Measurements from ENCODE around the gene MCTP1.

The MCTP1 gene

DNA sequence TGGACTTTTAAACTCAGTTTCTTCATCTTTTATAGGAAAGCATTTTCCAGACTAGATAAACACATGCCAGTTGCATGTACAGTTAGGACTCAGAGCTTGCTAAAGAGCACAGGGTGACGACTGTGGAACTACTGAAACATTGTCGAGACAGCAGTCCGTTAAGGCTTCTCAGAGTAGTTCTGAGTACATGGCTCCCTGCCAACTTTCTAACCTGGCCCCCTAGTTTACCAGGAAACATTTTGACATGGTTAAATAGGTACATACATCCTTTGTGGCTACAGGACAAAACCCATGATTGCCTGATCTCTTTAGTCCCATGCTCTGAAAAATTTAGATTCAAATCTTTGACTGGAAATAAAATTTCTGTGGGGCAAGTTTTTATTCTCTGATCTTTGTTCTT lies 536.7 kb downstream of the MCTP1 start:
- H3K27me3 ChIP-seq (ENCODE audit: low read depth, low read length): no peaks in the 10 kb centered on the region
- no peaks in the 10 kb centered on the region for H3K4me1 ChIP-seq (ENCODE audit: control insufficient read depth in 1 of 2, insufficient read depth in 2 of 2, low read length in 2 of 2)
- no peak overlapping the region for H3K4me3 ChIP-seq (ENCODE audit: low read depth in 1 of 2, low read length in 2 of 2)
- no peaks in the 10 kb centered on the region for H3K9me3 ChIP-seq (ENCODE audit: control insufficient read depth in 1 of 2, low read length in 2 of 2)
- no peak overlapping the region for H3K27ac ChIP-seq (ENCODE audit: low read length)
- H3K36me3 ChIP-seq (ENCODE audit: control insufficient read depth in 1 of 2, insufficient read depth in 2 of 2, low read length in 2 of 2): no peaks in the 10 kb centered on the region

DNA sequence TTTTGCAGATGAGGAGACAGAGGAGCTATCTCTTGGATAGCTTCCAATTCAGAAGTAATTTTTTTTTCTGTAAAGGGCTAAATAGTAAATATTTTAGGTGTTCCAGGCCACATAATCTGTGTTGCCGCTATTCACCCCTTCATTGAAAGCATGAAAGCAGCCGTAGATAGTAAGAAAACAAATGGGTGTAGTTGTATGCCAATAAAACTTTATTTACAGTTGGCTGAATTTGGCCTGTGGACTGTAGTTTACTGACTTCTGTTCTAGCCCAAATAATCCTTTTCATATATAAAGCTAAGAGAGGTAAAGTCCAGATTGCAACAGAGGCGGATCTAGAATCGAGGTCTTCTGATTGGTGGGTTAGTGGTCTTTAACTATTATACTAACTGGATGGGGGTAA lies 537.5 kb downstream of the MCTP1 start:
- H3K9me3 ChIP-seq (ENCODE audit: control insufficient read depth in 1 of 2, low read length in 2 of 2): no peaks in the 10 kb centered on the region
- no peaks in the 10 kb centered on the region for H3K4me1 ChIP-seq (ENCODE audit: control insufficient read depth in 1 of 2, insufficient read depth in 2 of 2, low read length in 2 of 2)
- no peaks in the 10 kb centered on the region for H3K27me3 ChIP-seq (ENCODE audit: low read depth, low read length)
- no peak overlapping the region for H3K4me3 ChIP-seq (ENCODE audit: low read depth in 1 of 2, low read length in 2 of 2)
- no peak overlapping the region for H3K27ac ChIP-seq (ENCODE audit: low read length)
- no peaks in the 10 kb centered on the region for H3K36me3 ChIP-seq (ENCODE audit: control insufficient read depth in 1 of 2, insufficient read depth in 2 of 2, low read length in 2 of 2)

DNA sequence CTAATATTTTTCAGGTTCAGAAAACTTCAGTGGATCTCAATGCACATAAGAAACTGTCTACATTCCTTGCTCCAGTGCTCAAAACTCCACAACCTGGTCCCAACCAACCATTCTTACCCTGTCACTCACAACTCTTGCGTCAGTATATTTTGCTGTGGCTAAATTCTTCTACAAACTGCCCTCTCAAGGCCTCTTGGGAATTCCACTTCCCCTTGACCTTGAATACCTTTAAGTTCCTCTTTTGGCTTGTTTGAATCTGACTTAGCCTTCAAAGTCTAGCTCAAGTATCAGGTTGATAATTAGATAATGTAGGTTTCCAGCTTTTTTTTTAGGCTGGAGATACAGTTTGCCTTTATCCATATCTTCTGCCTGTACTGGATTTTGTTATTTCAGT lies 538.2 kb downstream of the MCTP1 start:
- H3K27ac ChIP-seq (ENCODE audit: low read length): no peak overlapping the region
- H3K27me3 ChIP-seq (ENCODE audit: low read depth, low read length): no peaks in the 10 kb centered on the region
- H3K4me3 ChIP-seq (ENCODE audit: low read depth in 1 of 2, low read length in 2 of 2): no peak overlapping the region
- no peaks in the 10 kb centered on the region for H3K36me3 ChIP-seq (ENCODE audit: control insufficient read depth in 1 of 2, insufficient read depth in 2 of 2, low read length in 2 of 2)
- no peaks in the 10 kb centered on the region for H3K4me1 ChIP-seq (ENCODE audit: control insufficient read depth in 1 of 2, insufficient read depth in 2 of 2, low read length in 2 of 2)
- no peaks in the 10 kb centered on the region for H3K9me3 ChIP-seq (ENCODE audit: control insufficient read depth in 1 of 2, low read length in 2 of 2)

DNA sequence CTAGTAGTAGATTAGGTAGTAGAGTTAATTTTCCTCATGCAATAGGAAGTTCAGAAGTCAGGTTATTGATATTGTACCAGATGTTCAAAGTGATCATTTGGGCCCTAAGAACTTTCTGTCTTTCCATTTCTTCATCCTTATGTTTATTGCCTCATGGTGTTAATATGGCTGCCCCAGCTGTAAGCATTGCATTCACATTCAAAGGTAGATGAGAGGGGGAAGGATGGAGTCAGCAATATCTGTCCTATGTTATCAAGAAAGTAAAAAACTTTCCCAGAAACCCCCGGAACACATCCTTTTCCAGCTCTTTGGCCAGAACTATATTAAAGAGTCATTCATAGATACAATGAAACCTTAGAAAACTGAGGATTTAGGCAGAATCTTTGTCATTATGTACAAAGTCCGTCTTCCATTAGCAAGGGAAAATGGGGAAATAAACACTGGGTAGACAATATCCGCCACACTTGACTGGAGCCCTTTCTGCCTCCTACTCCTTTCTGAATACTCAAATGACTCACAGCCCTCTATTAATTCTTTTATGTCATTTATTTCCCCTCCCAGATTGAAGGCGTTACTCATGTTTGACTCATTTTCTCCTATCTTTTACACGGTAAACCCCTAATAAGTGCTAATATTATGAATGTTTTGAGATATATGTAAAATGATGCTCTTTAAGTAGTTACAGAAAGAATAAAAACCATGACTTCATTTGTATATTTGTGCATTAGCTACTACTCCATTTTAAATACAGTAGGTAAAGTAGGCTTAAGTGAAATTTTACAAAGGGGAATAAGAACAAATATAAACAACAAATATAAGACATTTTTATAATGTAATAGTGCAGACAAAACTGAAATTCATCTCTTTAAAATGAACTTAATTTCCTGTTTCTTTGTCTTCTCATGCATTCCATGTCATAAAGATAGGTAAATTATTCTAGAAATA lies 538.8 kb downstream of the MCTP1 start:
- Histone ChIP-seq H3K9me3 (ENCODE audit: control insufficient read depth in 1 of 2, low read length in 2 of 2) (no peaks in the 10 kb centered on the region), H3K27ac (ENCODE audit: low read length) (no peak overlapping the region), H3K36me3 (ENCODE audit: control insufficient read depth in 1 of 2, insufficient read depth in 2 of 2, low read length in 2 of 2) (no peaks in the 10 kb centered on the region), H3K4me1 (ENCODE audit: control insufficient read depth in 1 of 2, insufficient read depth in 2 of 2, low read length in 2 of 2) (no peaks in the 10 kb centered on the region), H3K4me3 (ENCODE audit: low read depth in 1 of 2, low read length in 2 of 2) (no peak overlapping the region), H3K27me3 (ENCODE audit: low read depth, low read length) (no peaks in the 10 kb centered on the region)

DNA sequence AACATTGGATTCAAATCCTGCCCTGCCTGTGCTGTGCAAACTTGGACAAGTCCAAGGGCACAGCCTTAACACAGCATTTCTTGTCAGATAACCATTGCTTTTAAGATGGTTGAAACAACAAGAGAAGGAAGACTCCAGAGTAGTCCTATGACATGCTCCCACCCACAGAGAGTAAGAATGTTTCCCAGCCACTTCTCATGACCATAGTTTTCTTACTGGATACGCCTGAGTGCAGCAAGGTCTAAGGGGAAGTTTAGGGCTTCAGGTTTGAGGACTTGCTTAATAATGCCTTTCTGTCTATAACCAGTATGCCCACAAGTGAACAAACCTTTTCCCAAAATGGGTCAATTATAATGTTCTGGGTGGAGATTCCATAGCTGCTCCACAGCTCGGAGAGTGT lies 540.0 kb downstream of the MCTP1 start:
- Histone ChIP-seq H3K4me1 (ENCODE audit: control insufficient read depth in 1 of 2, insufficient read depth in 2 of 2, low read length in 2 of 2) (no peaks in the 10 kb centered on the region), H3K27me3 (ENCODE audit: low read depth, low read length) (no peaks in the 10 kb centered on the region), H3K36me3 (ENCODE audit: control insufficient read depth in 1 of 2, insufficient read depth in 2 of 2, low read length in 2 of 2) (no peaks in the 10 kb centered on the region), H3K27ac (ENCODE audit: low read length) (no peak overlapping the region), H3K9me3 (ENCODE audit: control insufficient read depth in 1 of 2, low read length in 2 of 2) (no peaks in the 10 kb centered on the region), H3K4me3 (ENCODE audit: low read depth in 1 of 2, low read length in 2 of 2) (no peak overlapping the region)

DNA sequence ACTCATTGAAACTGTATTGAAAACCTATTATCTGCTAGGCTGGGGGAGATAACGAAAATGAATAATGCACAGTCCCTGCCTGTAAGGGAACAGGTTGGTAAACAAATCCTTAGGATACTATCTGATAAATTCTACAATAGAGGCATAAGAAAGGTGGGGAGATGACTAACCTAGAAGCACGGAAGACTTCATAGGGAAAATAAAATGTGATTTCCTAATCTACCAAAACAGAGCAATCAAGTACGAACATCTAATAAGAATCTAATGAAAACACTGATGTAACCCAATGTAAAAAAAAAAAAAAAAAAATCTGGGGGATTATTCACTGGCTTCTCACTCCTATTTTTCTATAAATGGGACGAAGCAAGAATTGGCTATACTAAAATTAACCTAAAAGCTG lies 542.0 kb downstream of the MCTP1 start:
- no peaks in the 10 kb centered on the region for H3K36me3 ChIP-seq (ENCODE audit: control insufficient read depth in 1 of 2, insufficient read depth in 2 of 2, low read length in 2 of 2)
- H3K4me3 ChIP-seq (ENCODE audit: low read depth in 1 of 2, low read length in 2 of 2): no peak overlapping the region
- no peaks in the 10 kb centered on the region for H3K9me3 ChIP-seq (ENCODE audit: control insufficient read depth in 1 of 2, low read length in 2 of 2)
- no peak overlapping the region for H3K27ac ChIP-seq (ENCODE audit: low read length)
- no peaks in the 10 kb centered on the region for H3K4me1 ChIP-seq (ENCODE audit: control insufficient read depth in 1 of 2, insufficient read depth in 2 of 2, low read length in 2 of 2)
- H3K27me3 ChIP-seq (ENCODE audit: low read depth, low read length): no peaks in the 10 kb centered on the region

DNA sequence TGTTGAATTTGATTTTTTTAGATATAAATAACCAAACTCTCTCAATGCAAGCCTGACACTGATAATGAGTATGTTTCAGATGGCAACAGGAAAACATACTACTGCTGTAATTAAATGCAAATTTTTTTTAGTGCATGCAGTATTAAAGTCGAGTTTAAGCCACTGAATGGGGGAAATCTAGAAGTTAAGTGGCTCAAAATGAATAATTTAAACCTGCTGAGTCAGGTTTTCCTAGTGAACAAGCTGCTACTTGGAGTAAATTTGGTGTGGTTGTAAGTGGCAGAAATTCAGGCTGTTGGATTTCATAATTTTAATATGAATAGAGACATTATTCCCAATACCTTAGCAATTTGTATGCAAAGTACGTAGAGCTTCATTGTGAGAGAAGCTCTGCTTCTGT lies 544.6 kb downstream of the MCTP1 start:
- no peaks in the 10 kb centered on the region for H3K4me1 ChIP-seq (ENCODE audit: control insufficient read depth in 1 of 2, insufficient read depth in 2 of 2, low read length in 2 of 2)
- H3K4me3 ChIP-seq (ENCODE audit: low read depth in 1 of 2, low read length in 2 of 2): no peak overlapping the region
- H3K36me3 ChIP-seq (ENCODE audit: control insufficient read depth in 1 of 2, insufficient read depth in 2 of 2, low read length in 2 of 2): no peaks in the 10 kb centered on the region
- no peaks in the 10 kb centered on the region for H3K9me3 ChIP-seq (ENCODE audit: control insufficient read depth in 1 of 2, low read length in 2 of 2)
- no peaks in the 10 kb centered on the region for H3K27me3 ChIP-seq (ENCODE audit: low read depth, low read length)
- H3K27ac ChIP-seq (ENCODE audit: low read length): no peak overlapping the region

DNA sequence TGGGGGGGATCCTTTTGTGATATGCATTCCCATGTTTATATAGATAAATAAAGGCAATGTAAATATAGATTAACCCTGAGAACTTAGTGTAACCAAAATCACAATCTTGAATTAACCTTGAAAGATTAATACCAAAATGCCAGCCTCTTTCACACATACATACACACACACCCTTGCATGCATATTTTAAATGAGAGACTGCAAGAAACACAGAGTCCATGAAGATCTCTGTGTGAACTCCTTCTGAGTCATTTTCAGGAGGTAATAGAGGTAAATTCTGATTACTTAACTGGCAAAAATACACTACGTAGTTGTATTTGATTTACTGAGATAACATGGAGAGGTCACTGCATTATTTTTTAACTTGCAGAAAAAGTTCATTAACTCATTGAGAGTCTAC lies 548.4 kb downstream of the MCTP1 start:
- H3K4me3 ChIP-seq (ENCODE audit: low read depth in 1 of 2, low read length in 2 of 2): no peak overlapping the region
- no peaks in the 10 kb centered on the region for H3K4me1 ChIP-seq (ENCODE audit: control insufficient read depth in 1 of 2, insufficient read depth in 2 of 2, low read length in 2 of 2)
- no peak overlapping the region for H3K27ac ChIP-seq (ENCODE audit: low read length)
- H3K36me3 ChIP-seq (ENCODE audit: control insufficient read depth in 1 of 2, insufficient read depth in 2 of 2, low read length in 2 of 2): no peaks in the 10 kb centered on the region
- no peaks in the 10 kb centered on the region for H3K27me3 ChIP-seq (ENCODE audit: low read depth, low read length)
- H3K9me3 ChIP-seq (ENCODE audit: control insufficient read depth in 1 of 2, low read length in 2 of 2): no peaks in the 10 kb centered on the region

DNA sequence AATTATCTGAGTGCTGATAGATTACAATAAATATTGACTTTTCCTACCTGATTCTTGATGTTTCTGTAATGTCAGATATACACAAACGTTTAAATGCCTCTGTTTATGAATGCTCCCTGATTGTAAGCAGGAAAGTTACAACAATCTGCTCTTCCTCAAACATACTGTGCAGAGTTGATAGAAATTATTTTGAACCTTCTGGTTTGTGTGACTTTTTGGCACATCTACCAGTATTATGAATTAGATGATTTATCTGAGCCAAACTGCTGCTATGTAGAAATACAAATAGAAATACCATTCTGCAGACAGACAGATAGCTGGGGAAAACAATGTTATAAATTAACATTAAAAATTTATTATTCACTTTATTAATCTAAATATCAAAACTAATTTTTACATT lies 553.4 kb downstream of the MCTP1 start:
- Histone ChIP-seq H3K27me3 (ENCODE audit: low read depth, low read length) (no peaks in the 10 kb centered on the region), H3K4me3 (ENCODE audit: low read depth in 1 of 2, low read length in 2 of 2) (no peak overlapping the region), H3K4me1 (ENCODE audit: control insufficient read depth in 1 of 2, insufficient read depth in 2 of 2, low read length in 2 of 2) (no peaks in the 10 kb centered on the region), H3K9me3 (ENCODE audit: control insufficient read depth in 1 of 2, low read length in 2 of 2) (no peaks in the 10 kb centered on the region), H3K27ac (ENCODE audit: low read length) (no peak overlapping the region), H3K36me3 (ENCODE audit: control insufficient read depth in 1 of 2, insufficient read depth in 2 of 2, low read length in 2 of 2) (no peaks in the 10 kb centered on the region)

DNA sequence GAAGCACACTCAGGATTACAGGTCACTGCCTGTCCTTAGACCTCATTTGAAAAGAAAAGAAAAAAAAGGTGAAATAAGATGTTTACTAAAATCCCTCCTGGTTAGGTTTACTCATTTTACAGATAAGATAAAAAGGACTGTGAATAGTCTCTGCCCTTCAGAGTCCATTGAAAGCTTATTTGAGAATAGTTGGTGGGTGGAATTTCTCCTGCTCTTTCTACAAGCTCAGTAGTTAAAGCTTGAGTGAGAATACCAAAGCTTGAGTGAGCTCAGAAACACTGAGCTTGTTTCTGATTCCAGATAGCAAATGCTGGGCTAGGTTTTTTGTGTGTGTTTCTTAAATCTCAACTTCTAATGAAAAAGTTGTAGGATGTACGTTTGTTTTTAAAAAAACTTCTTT lies 559.8 kb downstream of the MCTP1 start:
- H3K9me3 ChIP-seq (ENCODE audit: control insufficient read depth in 1 of 2, low read length in 2 of 2): no peaks in the 10 kb centered on the region
- no peak overlapping the region for H3K27ac ChIP-seq (ENCODE audit: low read length)
- H3K4me1 ChIP-seq (ENCODE audit: control insufficient read depth in 1 of 2, insufficient read depth in 2 of 2, low read length in 2 of 2): no peaks in the 10 kb centered on the region
- no peaks in the 10 kb centered on the region for H3K36me3 ChIP-seq (ENCODE audit: control insufficient read depth in 1 of 2, insufficient read depth in 2 of 2, low read length in 2 of 2)
- no peak overlapping the region for H3K4me3 ChIP-seq (ENCODE audit: low read depth in 1 of 2, low read length in 2 of 2)
- H3K27me3 ChIP-seq (ENCODE audit: low read depth, low read length): no peaks in the 10 kb centered on the region

DNA sequence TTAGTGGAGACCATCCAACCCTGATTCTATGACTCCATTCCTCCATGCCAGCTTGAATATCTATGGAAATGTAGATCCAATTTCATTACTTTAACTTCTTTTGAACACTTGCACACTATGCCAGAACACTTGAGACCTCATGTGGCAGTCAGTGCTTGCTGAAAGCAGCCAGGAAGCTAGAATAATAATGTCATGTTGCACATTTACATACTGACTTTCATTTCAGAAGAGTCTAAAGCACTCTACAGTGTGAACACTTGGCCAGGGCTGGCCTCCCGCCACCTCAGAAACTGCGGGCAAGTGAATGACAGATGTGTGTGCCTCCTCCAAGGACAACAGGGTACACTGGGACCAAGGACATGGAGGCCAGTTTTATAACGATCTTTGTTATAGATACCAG lies 569.1 kb downstream of the MCTP1 start:
- Histone ChIP-seq H3K36me3 (ENCODE audit: control insufficient read depth in 1 of 2, insufficient read depth in 2 of 2, low read length in 2 of 2) (peaks cover 3 to 5% of the 10 kb centered on the region in 2 donors), H3K9me3 (ENCODE audit: control insufficient read depth in 1 of 2, low read length in 2 of 2) (no peaks in the 10 kb centered on the region), H3K4me1 (ENCODE audit: control insufficient read depth in 1 of 2, insufficient read depth in 2 of 2, low read length in 2 of 2) (no peaks in the 10 kb centered on the region), H3K27ac (ENCODE audit: low read length) (no peak overlapping the region), H3K27me3 (ENCODE audit: low read depth, low read length) (no peaks in the 10 kb centered on the region), H3K4me3 (ENCODE audit: low read depth in 1 of 2, low read length in 2 of 2) (no peak overlapping the region)

DNA sequence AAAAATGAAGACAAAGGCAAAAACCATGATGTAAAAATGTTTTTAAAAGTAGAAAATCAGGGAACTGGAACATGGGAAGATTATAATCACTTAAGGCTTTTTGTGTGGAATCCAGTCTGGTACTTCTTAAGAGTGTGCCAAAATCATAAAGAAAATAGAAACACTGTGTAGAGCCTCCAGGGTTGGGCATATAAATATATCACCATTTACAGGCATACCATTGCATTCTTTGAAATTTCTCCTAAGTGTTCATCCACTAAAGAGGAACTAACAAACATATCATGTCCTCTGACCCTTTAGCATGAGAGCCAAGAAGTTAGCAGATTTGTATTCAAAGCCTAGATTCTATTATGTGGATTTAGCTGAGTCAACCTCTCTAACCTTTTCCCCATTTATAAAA lies 573.1 kb downstream of the MCTP1 start:
- H3K9me3 ChIP-seq (ENCODE audit: control insufficient read depth in 1 of 2, low read length in 2 of 2): no peaks in the 10 kb centered on the region
- no peaks in the 10 kb centered on the region for H3K4me1 ChIP-seq (ENCODE audit: control insufficient read depth in 1 of 2, insufficient read depth in 2 of 2, low read length in 2 of 2)
- H3K27ac ChIP-seq (ENCODE audit: low read length): no peak overlapping the region
- peaks cover 5 to 8% of the 10 kb centered on the region in 2 donors for H3K36me3 ChIP-seq (ENCODE audit: control insufficient read depth in 1 of 2, insufficient read depth in 2 of 2, low read length in 2 of 2)
- H3K27me3 ChIP-seq (ENCODE audit: low read depth, low read length): no peaks in the 10 kb centered on the region
- H3K4me3 ChIP-seq (ENCODE audit: low read depth in 1 of 2, low read length in 2 of 2): no peak overlapping the region

Measured in muscle layer of duodenum (tissue), 2 donors.